HG02943 (cell line): Measurements from ENCODE around the gene PCDHA10.
"Not testable (repeated sequence)": the region's sequence is repeated elsewhere in the genome, so short reads cannot be mapped to it uniquely, and the experiment has no call there.

Experiments
- ATAC-seq: cut with Tn5 transposase; IDR thresholded peaks from one replicate; pipeline ENCODE4 v1.9.1; 2021; ENCODE audit warnings: mild to moderate bottlenecking, low read depth, moderate library complexity; ENCODE audit not compliant: unreplicated experiment

PCDHA10 gene

GRCh38 chr5:140855772-140856674 lies at the start of gene PCDHA10:
Gene PCDHA10 (plus strand): TSS chr5:140855897. CDS start chr5:140856049, 152 bp downstream.
- ATAC-seq: no peak

GRCh38 chr5:140806834-140807775 lies 48.6 kb upstream of the PCDHA10 start, which contains the start of gene PCDHA4:
Gene PCDHA4 (plus strand): TSS chr5:140807068.
- no peak for ATAC-seq

- ATAC-seq: not testable (repeated sequence)
These were observed 47.3 kb upstream of the PCDHA10 start for GRCh38 chr5:140808241-140808888.

- ATAC-seq: no peak
These were observed 46.8 kb upstream of the PCDHA10 start for GRCh38 chr5:140808889-140809291.

- ATAC-seq: no peak
These were observed 34.1 kb upstream of the PCDHA10 start, which contains the start of gene PCDHA5 for GRCh38 chr5:140821375-140822280. Gene PCDHA5 (plus strand): TSS chr5:140821613.

- no peak for ATAC-seq
These were observed 33.4 kb upstream of the PCDHA10 start for GRCh38 chr5:140822281-140822629.

- not testable (repeated sequence) for ATAC-seq
These were observed 32.7 kb upstream of the PCDHA10 start for GRCh38 chr5:140822969-140823368.

GRCh38 chr5:140823475-140823874 lies 32.2 kb upstream of the PCDHA10 start:
- no peak for ATAC-seq

GRCh38 chr5:140827704-140828361 lies 27.9 kb upstream of the PCDHA10 start, which contains the start of gene PCDHA6:
Gene PCDHA6 (plus strand): TSS chr5:140827960. CDS start chr5:140828092, 132 bp downstream.
- ATAC-seq: no peak

- no peak for ATAC-seq
These were observed 27.3 kb upstream of the PCDHA10 start for GRCh38 chr5:140828362-140828737.

GRCh38 chr5:140829511-140830501 lies 25.9 kb upstream of the PCDHA10 start:
- ATAC-seq: not testable (repeated sequence)

GRCh38 chr5:140833993-140834392 lies 21.7 kb upstream of the PCDHA10 start, which contains the start of gene PCDHA7:
Gene PCDHA7 (plus strand): TSS chr5:140834269. CDS start chr5:140834384, 115 bp downstream.
- ATAC-seq: no peak

- ATAC-seq: not testable (repeated sequence)
These were observed 21.2 kb upstream of the PCDHA10 start for GRCh38 chr5:140834439-140835008.

- ATAC-seq: no peak
These were observed 19.8 kb upstream of the PCDHA10 start for GRCh38 chr5:140835622-140836510.

- ATAC-seq: no peak
These were observed 14.4 kb upstream of the PCDHA10 start, which contains the start of gene PCDHA8 for GRCh38 chr5:140840978-140841962. Gene PCDHA8 (plus strand): TSS chr5:140841187. CDS start chr5:140841322, 135 bp downstream.
